Activated CD8-positive, alpha-beta memory T cell treated with anti-CD3 and anti-CD28 coated beads for 4 hours (primary cell): ENCODE data around the gene PHF21B.
"Not testable (repeated sequence)": the region's sequence is repeated elsewhere in the genome, so short reads cannot be mapped to it uniquely, and the experiment has no call there.

Source experiments
- DNase-seq, 2 donors: peaks; one replicate each; pipeline ENCODE4 v3.0.0-alpha.2; 2020; ENCODE audit warnings: low read depth in 2 of 2

The PHF21B gene

GRCh38 chr22:44917372-44918165 is 92.2 kb downstream of the PHF21B start:
- no peak for DNase-seq

- DNase-seq, result no peak
Observed at GRCh38 chr22:44916281-44917231, 93.2 kb downstream of the PHF21B start.

- DNase-seq, result no peak
Observed at GRCh38 chr22:44915441-44915840, 94.4 kb downstream of the PHF21B start.

GRCh38 chr22:44914026-44914721 is 95.6 kb downstream of the PHF21B start:
- DNase-seq, result no peak

GRCh38 chr22:44913198-44913983 is 96.4 kb downstream of the PHF21B start:
- DNase-seq, result no peak

GRCh38 chr22:44909241-44909640 is 100.6 kb downstream of the PHF21B start:
- DNase-seq, result no peak

- DNase-seq, result no peak
Observed at GRCh38 chr22:44907765-44908737, 101.8 kb downstream of the PHF21B start.

GRCh38 chr22:44906999-44907644 is 102.7 kb downstream of the PHF21B start:
- no peak for DNase-seq

- no peak for DNase-seq
Observed at GRCh38 chr22:44906248-44906936, 103.4 kb downstream of the PHF21B start.

GRCh38 chr22:44904492-44905152 is 105.2 kb downstream of the PHF21B start:
- not testable (repeated sequence) for DNase-seq

GRCh38 chr22:44903164-44903563 is 106.6 kb downstream of the PHF21B start:
- not testable (repeated sequence) for DNase-seq

GRCh38 chr22:44901301-44901700 is 108.5 kb downstream of the PHF21B start:
- DNase-seq, result no peak

GRCh38 chr22:44898236-44898635 is 111.6 kb downstream of the PHF21B start:
- no peak for DNase-seq

- no peak for DNase-seq
Observed at GRCh38 chr22:44895296-44896055, 114.3 kb downstream of the PHF21B start.

- no peak for DNase-seq
Observed at GRCh38 chr22:44894782-44895181, 115.0 kb downstream of the PHF21B start.

- DNase-seq, result no peak
Observed at GRCh38 chr22:44894321-44894720, 115.5 kb downstream of the PHF21B start.

GRCh38 chr22:44893731-44894080 is 116.1 kb downstream of the PHF21B start:
- no peak for DNase-seq
